Transverse colon (tissue), 1 donor: ENCODE measurements around the gene FGFR2.

Source experiments
- EP300 ChIP-seq: sonication (generic); formaldehyde crosslinking; IDR thresholded peaks from one replicate; pipeline ENCODE4 v1.6.1; 2017; ENCODE audit warnings: antibody characterized with exemption, low read depth
- POLR2A ChIP-seq: fragments of 450-650 bp; IDR thresholded peaks from one replicate; pipeline ENCODE4 v1.6.1; 2016; ENCODE audit warnings: antibody characterized with exemption, mild to moderate bottlenecking, moderate library complexity

DNA sequence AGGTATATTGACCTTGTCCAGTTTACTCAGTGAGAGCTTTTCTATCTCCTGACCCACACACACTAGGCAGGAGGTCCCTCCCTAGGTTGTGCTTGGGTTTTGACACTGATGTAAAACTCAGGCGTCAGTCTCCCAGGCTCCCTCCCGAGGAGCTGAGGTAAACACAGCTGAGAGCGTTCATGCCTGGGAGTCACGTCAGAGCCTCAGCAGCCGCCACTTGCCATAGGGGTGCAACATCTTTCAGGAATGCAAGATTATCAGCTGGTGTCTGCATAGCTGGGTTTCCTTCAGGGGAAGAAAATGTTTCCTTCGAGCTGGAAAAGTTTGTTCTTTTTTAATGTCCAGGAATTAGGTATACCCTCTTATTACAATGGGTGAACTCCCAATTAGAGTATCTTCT lies 70.6 kb downstream of the FGFR2 start:
- TF ChIP-seq POLR2A = no peak
- no peak for TF ChIP-seq EP300
